DND-41 (cell line): ENCODE results near the gene ADAMTS19.

Experiments
- ATAC-seq: fragments of 200-7000 bp; cut with Tn5 transposase; 3 replicates; pipeline ENCODE4 v1.9.1; 2021; ENCODE audit warnings: low read depth; ENCODE audit not compliant: insufficient read depth
- DNase-seq: peaks from one replicate; pipeline ENCODE4 v3.0.0-alpha.2; 2020
- H2AFZ ChIP-seq: 2 replicates; pipeline ENCODE4 v1.6.0; 2012; ENCODE audit warnings: low read depth, low read length
- H3K27ac ChIP-seq: 2 replicates; pipeline ENCODE4 v1.5.1; 2012; ENCODE audit warnings: low read length, inconsistent platforms
- H3K27me3 ChIP-seq: fragments of 200-600 bp; sonication (generic); 2 replicates; pipeline ENCODE4 v1.6.0; 2012; ENCODE audit warnings: low read length, mild to moderate bottlenecking, inconsistent platforms; ENCODE audit not compliant: insufficient read depth, poor library complexity
- H3K36me3 ChIP-seq: 2 replicates; pipeline ENCODE4 v1.5.1; 2012; ENCODE audit warnings: low read length, inconsistent platforms; ENCODE audit not compliant: insufficient read depth
- H3K4me1 ChIP-seq: 2 replicates; pipeline ENCODE4 v1.5.1; 2012; ENCODE audit warnings: mild to moderate bottlenecking, low read length; ENCODE audit not compliant: insufficient read depth
- H3K4me2 ChIP-seq: 2 replicates; pipeline ENCODE4 v1.6.0; 2012; ENCODE audit warnings: mild to moderate bottlenecking, moderate library complexity, low read length, inconsistent platforms; ENCODE audit not compliant: insufficient read depth
- H3K4me3 ChIP-seq, 2 experiments: fragments of 200-600 bp in 1 of 2; shearing (Covaris generic) in 1 of 2; 2 replicates each; pipeline ENCODE4 v1.5.1; 2012 to 2016; ENCODE audit warnings: inconsistent platforms in 2 of 2, low read length in 2 of 2, mild to moderate bottlenecking in 2 of 2, low read depth in 1 of 2, moderate library complexity in 1 of 2
- H3K79me2 ChIP-seq: 2 replicates; pipeline ENCODE4 v1.6.0; 2012; ENCODE audit warnings: low read length, inconsistent platforms; ENCODE audit not compliant: insufficient read depth
- H3K9ac ChIP-seq: 2 replicates; pipeline ENCODE4 v1.6.0; 2012; ENCODE audit warnings: low read depth, mild to moderate bottlenecking, inconsistent platforms, low read length, moderate library complexity
- H3K9me3 ChIP-seq: 2 replicates; pipeline ENCODE4 v1.5.1; 2012; ENCODE audit warnings: low read length, moderate library complexity, mild to moderate bottlenecking, inconsistent platforms; ENCODE audit not compliant: insufficient read depth, severe bottlenecking
- H4K20me1 ChIP-seq: 2 replicates; pipeline ENCODE4 v1.6.0; 2012; ENCODE audit warnings: low read length; ENCODE audit not compliant: insufficient read depth
- EZH2 ChIP-seq: IDR thresholded peaks from 3 replicates; pipeline ENCODE4 v1.6.1; 2012; ENCODE audit warnings: borderline replicate concordance, low read depth, mild to moderate bottlenecking, moderate library complexity, low read length, inconsistent platforms; ENCODE audit not compliant: severe bottlenecking
- TF ChIP-seq, protein P1 (sequence below): IDR thresholded peaks from 2 replicates; pipeline ENCODE4 v1.5.1; 2012; ENCODE audit warnings: borderline replicate concordance, low read length, moderate library complexity, mild to moderate bottlenecking; ENCODE audit not compliant: poor library complexity, severe bottlenecking; ENCODE audit errors: extremely low read depth

ADAMTS19 gene

DNA sequence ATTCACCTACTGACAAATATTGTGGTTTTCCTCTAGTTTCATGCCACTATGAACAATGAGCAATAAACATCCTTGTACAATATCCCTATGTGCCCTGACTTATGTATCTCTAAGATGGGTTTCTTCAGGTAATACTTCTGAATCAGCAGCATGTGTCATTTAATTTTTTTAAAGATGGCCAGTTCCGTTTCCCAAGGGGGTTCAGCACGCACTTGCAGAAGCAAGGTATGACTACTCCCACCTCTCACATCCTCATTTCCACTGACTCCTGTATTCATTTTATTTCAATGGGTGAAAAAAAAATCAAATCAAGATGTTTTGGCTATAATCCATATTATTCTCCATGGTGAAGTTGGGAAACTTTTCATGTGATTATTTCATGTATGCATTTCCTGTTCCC, 14.7 kb upstream of the ADAMTS19 start:
- no peak overlapping the region for H3K9ac ChIP-seq
- ATAC-seq (no peak), DNase-seq (no peak)
- H4K20me1 ChIP-seq: no peaks in the 10 kb centered on the region
- no peaks in the 10 kb centered on the region for H3K79me2 ChIP-seq
- no peaks in the 10 kb centered on the region for H3K9me3 ChIP-seq
- no peaks in the 10 kb centered on the region for H3K36me3 ChIP-seq
- H3K4me2 ChIP-seq: no peak overlapping the region
- no peak overlapping the region for H2AFZ ChIP-seq
- no peak overlapping the region for H3K4me3 ChIP-seq
- H3K27me3 ChIP-seq: no peaks in the 10 kb centered on the region
- TF ChIP-seq, protein P1, sequence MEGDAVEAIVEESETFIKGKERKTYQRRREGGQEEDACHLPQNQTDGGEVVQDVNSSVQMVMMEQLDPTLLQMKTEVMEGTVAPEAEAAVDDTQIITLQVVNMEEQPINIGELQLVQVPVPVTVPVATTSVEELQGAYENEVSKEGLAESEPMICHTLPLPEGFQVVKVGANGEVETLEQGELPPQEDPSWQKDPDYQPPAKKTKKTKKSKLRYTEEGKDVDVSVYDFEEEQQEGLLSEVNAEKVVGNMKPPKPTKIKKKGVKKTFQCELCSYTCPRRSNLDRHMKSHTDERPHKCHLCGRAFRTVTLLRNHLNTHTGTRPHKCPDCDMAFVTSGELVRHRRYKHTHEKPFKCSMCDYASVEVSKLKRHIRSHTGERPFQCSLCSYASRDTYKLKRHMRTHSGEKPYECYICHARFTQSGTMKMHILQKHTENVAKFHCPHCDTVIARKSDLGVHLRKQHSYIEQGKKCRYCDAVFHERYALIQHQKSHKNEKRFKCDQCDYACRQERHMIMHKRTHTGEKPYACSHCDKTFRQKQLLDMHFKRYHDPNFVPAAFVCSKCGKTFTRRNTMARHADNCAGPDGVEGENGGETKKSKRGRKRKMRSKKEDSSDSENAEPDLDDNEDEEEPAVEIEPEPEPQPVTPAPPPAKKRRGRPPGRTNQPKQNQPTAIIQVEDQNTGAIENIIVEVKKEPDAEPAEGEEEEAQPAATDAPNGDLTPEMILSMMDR: no peak
- TF ChIP-seq EZH2: no peak
- H3K27ac ChIP-seq: no peak overlapping the region
- no peaks in the 10 kb centered on the region for H3K4me1 ChIP-seq

DNA sequence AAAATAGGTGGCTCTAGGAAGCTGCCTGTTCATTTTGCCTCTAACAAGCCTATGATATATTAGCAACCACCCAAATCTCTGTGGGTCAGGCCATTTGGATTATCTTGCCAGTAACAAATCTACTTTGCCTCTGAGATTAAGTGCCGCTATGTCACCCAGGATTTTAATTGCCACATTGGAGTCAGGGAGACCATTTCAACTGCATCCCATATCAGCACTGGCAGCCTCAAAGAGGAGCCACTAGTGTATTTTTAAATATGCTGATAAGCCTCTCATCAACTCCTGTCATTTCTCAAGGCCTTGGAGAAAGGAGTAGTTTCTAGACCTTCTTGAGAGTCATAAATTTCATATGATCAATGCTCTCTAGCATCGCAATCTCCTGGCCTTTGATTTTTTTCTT, 12.1 kb upstream of the ADAMTS19 start:
- H2AFZ ChIP-seq: no peak overlapping the region

DNA sequence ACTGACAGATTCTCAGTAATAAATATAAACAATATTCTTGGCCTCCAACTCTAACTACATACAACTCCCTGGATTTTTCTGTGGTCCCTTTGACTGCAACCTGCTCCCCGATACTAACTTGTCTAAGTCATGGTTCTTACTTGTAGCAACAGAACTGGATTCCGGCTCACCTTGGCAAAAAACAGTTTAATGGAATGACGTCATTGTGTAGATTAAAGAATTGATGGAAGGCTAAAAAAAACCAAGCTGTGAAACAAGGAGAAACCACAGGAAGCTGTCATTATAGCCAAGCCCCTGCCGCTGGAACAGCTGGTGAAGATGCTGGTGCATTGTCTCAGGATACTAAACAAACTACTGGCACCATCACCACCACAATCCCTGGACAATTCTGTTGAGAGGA, 11.4 kb upstream of the ADAMTS19 start:
- no peak for ATAC-seq
- no peaks in the 10 kb centered on the region for H3K27me3 ChIP-seq
- H3K79me2 ChIP-seq: no peaks in the 10 kb centered on the region
- no peak for DNase-seq
- no peak overlapping the region for H3K4me3 ChIP-seq
- H3K4me2 ChIP-seq: no peak overlapping the region
- H2AFZ ChIP-seq: no peak overlapping the region
- H4K20me1 ChIP-seq: no peaks in the 10 kb centered on the region
- H3K36me3 ChIP-seq: no peaks in the 10 kb centered on the region
- H3K9me3 ChIP-seq: no peaks in the 10 kb centered on the region
- H3K9ac ChIP-seq: no peak overlapping the region
- no peaks in the 10 kb centered on the region for H3K4me1 ChIP-seq
- TF ChIP-seq, protein P1: no peak
- no peak for TF ChIP-seq EZH2
- no peak overlapping the region for H3K27ac ChIP-seq

More for the DNA sequence above, 12.1 kb upstream of the ADAMTS19 start:
- Histone ChIP-seq H3K79me2 (no peaks in the 10 kb centered on the region), H4K20me1 (no peaks in the 10 kb centered on the region), H3K9ac (no peak overlapping the region), H3K4me2 (no peak overlapping the region), H3K4me3 (no peak overlapping the region), H3K27me3 (no peaks in the 10 kb centered on the region), H3K4me1 (no peaks in the 10 kb centered on the region), H3K27ac (no peak overlapping the region), H3K9me3 (no peaks in the 10 kb centered on the region), H3K36me3 (no peaks in the 10 kb centered on the region)
- DNase-seq: no peak
- ATAC-seq: no peak
- TF ChIP-seq, protein P1: no peak
- no peak for TF ChIP-seq EZH2

DNA sequence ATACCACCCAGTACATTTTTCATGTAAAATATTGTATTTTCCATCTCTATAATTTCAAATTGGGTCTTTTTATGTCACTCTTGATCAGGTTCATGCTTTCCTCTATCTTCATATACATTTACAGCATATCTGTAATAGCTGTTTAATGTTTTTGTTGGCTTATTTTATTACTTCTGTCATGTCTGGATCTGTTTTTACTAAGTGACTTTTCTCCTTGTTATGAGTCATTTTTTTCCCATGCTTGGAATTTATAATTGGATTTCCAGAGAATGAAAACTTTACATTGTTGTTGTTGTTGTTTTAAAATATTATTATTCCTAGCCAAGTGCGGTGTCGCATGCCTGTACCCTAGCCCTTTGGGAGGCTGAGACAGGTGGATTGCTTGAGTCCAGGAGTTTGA, 5.6 kb upstream of the ADAMTS19 start:
- no peak overlapping the region for H3K4me3 ChIP-seq
- H3K36me3 ChIP-seq: no peaks in the 10 kb centered on the region
- H4K20me1 ChIP-seq: no peaks in the 10 kb centered on the region
- H3K4me2 ChIP-seq: no peak overlapping the region
- DNase-seq (no peak), ATAC-seq (no peak)
- H3K4me1 ChIP-seq: no peaks in the 10 kb centered on the region
- no peak for TF ChIP-seq EZH2
- TF ChIP-seq, protein P1: no peak
- H3K27ac ChIP-seq: no peak overlapping the region
- H3K9ac ChIP-seq: no peak overlapping the region
- H3K27me3 ChIP-seq: no peaks in the 10 kb centered on the region
- no peak overlapping the region for H2AFZ ChIP-seq
- no peaks in the 10 kb centered on the region for H3K9me3 ChIP-seq
- H3K79me2 ChIP-seq: no peaks in the 10 kb centered on the region
